Astrocyte (in vitro differentiated cells and primary cell): ENCODE data around the gene LLCFC1. TPM values are rescaled to one million over a fixed set of nuclear protein-coding genes. Genes with fewer than 3 reads are reported as not detected.

Experiments
- DNase-seq: peaks from one replicate; pipeline ENCODE4 v3.0.0-alpha.2; 2010; ENCODE audit warnings: low read depth
- FAIRE-seq: peaks from 2 replicates; lab custom pipeline; 2011; peaks lifted over from hg19 to GRCh38; lab: Jason Lieb, UNC
- H2AFZ ChIP-seq: 2 replicates; pipeline ENCODE4 v1.6.0; 2012; ENCODE audit warnings: low read depth, low read length, inconsistent platforms
- H3K27ac ChIP-seq: 2 replicates; pipeline ENCODE4 v1.5.1; 2011; ENCODE audit warnings: low read depth, low read length, inconsistent platforms
- H3K27me3 ChIP-seq: 2 replicates; pipeline ENCODE4 v1.6.0; 2011; ENCODE audit warnings: low read length, inconsistent platforms; ENCODE audit not compliant: insufficient read depth
- H3K36me3 ChIP-seq: 2 replicates; pipeline ENCODE4 v1.5.1; 2011; ENCODE audit warnings: low read length, inconsistent platforms; ENCODE audit not compliant: insufficient read depth
- H3K4me1 ChIP-seq: 2 replicates; pipeline ENCODE4 v1.5.1; 2011; ENCODE audit warnings: low read length, inconsistent platforms; ENCODE audit not compliant: insufficient read depth
- H3K4me2 ChIP-seq: 2 replicates; pipeline ENCODE4 v1.6.0; 2012; ENCODE audit warnings: low read length, inconsistent platforms
- H3K4me3 ChIP-seq: 2 replicates; pipeline ENCODE4 v1.5.1; 2011; ENCODE audit warnings: low read depth, mild to moderate bottlenecking, low read length, inconsistent platforms; ENCODE audit not compliant: insufficient read depth
- H3K79me2 ChIP-seq: 2 replicates; pipeline ENCODE4 v1.6.0; 2012; ENCODE audit warnings: mild to moderate bottlenecking, low read length, inconsistent platforms; ENCODE audit not compliant: insufficient read depth
- H3K9ac ChIP-seq: 2 replicates; pipeline ENCODE4 v1.6.0; 2012; ENCODE audit warnings: mild to moderate bottlenecking, low read length, inconsistent platforms
- H3K9me3 ChIP-seq: 2 replicates; pipeline ENCODE4 v1.5.1; 2012; ENCODE audit warnings: low read depth, mild to moderate bottlenecking, low read length, inconsistent platforms; ENCODE audit not compliant: insufficient read depth
- H4K20me1 ChIP-seq: 2 replicates; pipeline ENCODE4 v1.6.0; 2012; ENCODE audit warnings: low read length, inconsistent platforms; ENCODE audit not compliant: insufficient read depth
- H3K27ac Mint-ChIP-seq: one replicate; pipeline ENCODE4 v1.8.0; 2021; ENCODE audit warnings: mild to moderate bottlenecking, mixed read lengths; ENCODE audit not compliant: unreplicated experiment
- H3K27me3 Mint-ChIP-seq: one replicate; pipeline ENCODE4 v1.8.0; 2021; ENCODE audit warnings: low read depth, mixed read lengths; ENCODE audit not compliant: unreplicated experiment
- H3K36me3 Mint-ChIP-seq: one replicate; pipeline ENCODE4 v1.8.0; 2021; ENCODE audit warnings: low read depth, mixed read lengths; ENCODE audit not compliant: unreplicated experiment
- H3K4me1 Mint-ChIP-seq: one replicate; pipeline ENCODE4 v1.8.0; 2021; ENCODE audit warnings: low read depth, mixed read lengths; ENCODE audit not compliant: unreplicated experiment
- H3K4me3 Mint-ChIP-seq: one replicate; pipeline ENCODE4 v1.8.0; 2021; ENCODE audit warnings: mild to moderate bottlenecking, moderate library complexity, mixed read lengths; ENCODE audit not compliant: unreplicated experiment
- H3K9me3 Mint-ChIP-seq: one replicate; pipeline ENCODE4 v1.8.0; 2021; ENCODE audit warnings: mild to moderate bottlenecking, mixed read lengths; ENCODE audit not compliant: unreplicated experiment
- CTCF ChIP-seq: IDR thresholded peaks from 2 replicates; pipeline ENCODE4 v1.5.1; 2011; ENCODE audit warnings: low read depth, mild to moderate bottlenecking, inconsistent platforms, low read length, moderate library complexity; ENCODE audit not compliant: insufficient read depth
- EZH2 ChIP-seq: IDR thresholded peaks from 2 replicates; pipeline ENCODE4 v1.6.1; 2012; ENCODE audit warnings: mild to moderate bottlenecking, low read length, inconsistent platforms; ENCODE audit not compliant: insufficient read depth
- total RNA-seq: library from RNA; stranded (reverse); gene quantifications from 2 replicates; pipeline ENCODE4 v1.2.1, GENCODE V29; 2021

LLCFC1 gene
- total RNA-seq, 1 donor from 2014 or later: not detected

GRCh38 chr7:142983825-142984224 lies 44.5 kb downstream of the LLCFC1 start:
- H3K27ac Mint-ChIP-seq: no peak overlapping the region
- no peaks in the 10 kb centered on the region for H3K4me1 Mint-ChIP-seq

GRCh38 chr7:142984297-142984696 lies 45.0 kb downstream of the LLCFC1 start:
- Mint-ChIP-seq H3K4me1 (no peaks in the 10 kb centered on the region), H3K36me3 (no peaks in the 10 kb centered on the region), H3K9me3 (peaks cover 1% of the 10 kb centered on the region), H3K4me3 (no peak overlapping the region), H3K27me3 (peaks cover 10% of the 10 kb centered on the region), H3K27ac (no peak overlapping the region)
- no peak overlapping the region for H3K9ac ChIP-seq
- H3K27me3 ChIP-seq: no peaks in the 10 kb centered on the region
- no peak for FAIRE-seq
- H3K4me3 ChIP-seq: no peak overlapping the region
- H3K4me2 ChIP-seq: no peak overlapping the region
- H3K36me3 ChIP-seq: no peaks in the 10 kb centered on the region
- no peaks in the 10 kb centered on the region for H3K79me2 ChIP-seq
- no peak for DNase-seq
- H3K9me3 ChIP-seq: no peaks in the 10 kb centered on the region
- no peak overlapping the region for H3K27ac ChIP-seq
- no peak overlapping the region for H2AFZ ChIP-seq
- TF ChIP-seq CTCF: no peak
- H3K4me1 ChIP-seq: no peaks in the 10 kb centered on the region
- no peaks in the 10 kb centered on the region for H4K20me1 ChIP-seq

More at GRCh38 chr7:142983825-142984224, 44.5 kb downstream of the LLCFC1 start:
- Histone ChIP-seq H4K20me1 (no peaks in the 10 kb centered on the region), H3K9me3 (no peaks in the 10 kb centered on the region), H3K4me2 (no peak overlapping the region), H2AFZ (no peak overlapping the region), H3K4me1 (no peaks in the 10 kb centered on the region), H3K27ac (no peak overlapping the region), H3K9ac (no peak overlapping the region), H3K27me3 (no peaks in the 10 kb centered on the region), H3K36me3 (no peaks in the 10 kb centered on the region), H3K79me2 (no peaks in the 10 kb centered on the region), H3K4me3 (no peak overlapping the region)
- no peaks in the 10 kb centered on the region for H3K36me3 Mint-ChIP-seq
- TF ChIP-seq EZH2 (no peak), CTCF (no peak)
- peaks cover 1% of the 10 kb centered on the region for H3K9me3 Mint-ChIP-seq
- H3K4me3 Mint-ChIP-seq: no peak overlapping the region
- FAIRE-seq: no peak
- H3K27me3 Mint-ChIP-seq: peaks cover 10% of the 10 kb centered on the region
- no peak for DNase-seq

Other genes with a start within 250 kb of the LLCFC1 start
- gene PRSS1, start 190.0 kb upstream of the LLCFC1 start, total RNA-seq: not detected in 2 replicates
- not detected in 2 replicates for gene PRSS2, start 168.5 kb upstream of the LLCFC1 start, total RNA-seq
- gene EPHB6, start 84.4 kb upstream of the LLCFC1 start, total RNA-seq: 15.7 and 16.2 TPM in 2 replicates
- 0.14 and 0.46 TPM in 2 replicates for gene TRPV6, start 53.7 kb upstream of the LLCFC1 start, total RNA-seq
- not detected in 2 replicates for gene TRPV5, start 5.7 kb upstream of the LLCFC1 start, total RNA-seq
- 0.96 TPM in 1 of 2 replicates, not detected in the other for gene KEL, start 22.9 kb downstream of the LLCFC1 start, total RNA-seq
- not detected in 2 replicates for gene OR9A2, start 87.6 kb downstream of the LLCFC1 start, total RNA-seq
- not detected in 2 replicates for gene OR6V1, start 112.9 kb downstream of the LLCFC1 start, total RNA-seq
- not detected in 2 replicates for gene PIP, start 192.6 kb downstream of the LLCFC1 start, total RNA-seq
- gene TAS2R39, start 243.9 kb downstream of the LLCFC1 start, total RNA-seq: not detected in 2 replicates